GM12874 (cell line): ENCODE measurements around the gene MOV10.

Experiments used
- CTCF ChIP-seq: IDR thresholded peaks from 2 replicates; pipeline ENCODE4 v1.5.1; 2011; ENCODE audit warnings: low read depth, mild to moderate bottlenecking, control low read depth, low read length, moderate library complexity; ENCODE audit not compliant: insufficient read depth

Gene MOV10

GRCh38 chr1:112737573-112737972, 63.1 kb downstream of the MOV10 start:
- TF ChIP-seq CTCF: no peak

- no peak for TF ChIP-seq CTCF
These were observed 68.9 kb downstream of the MOV10 start for GRCh38 chr1:112743174-112744008.

- no peak for TF ChIP-seq CTCF
These were observed 69.6 kb downstream of the MOV10 start for GRCh38 chr1:112744009-112744578.

GRCh38 chr1:112748396-112748795, 73.9 kb downstream of the MOV10 start:
- TF ChIP-seq CTCF: no peak
